Activated CD8-positive, alpha-beta T cell treated with anti-CD3 and anti-CD28 coated beads for 36 hours (primary cell): Measurements from ENCODE around the gene ROPN1. TPM values are rescaled to one million over a fixed set of nuclear protein-coding genes. Genes with fewer than 3 reads are reported as not detected.

Experiments
- ATAC-seq: fragments of 200-7000 bp; cut with Tn5 transposase; one replicate; pipeline ENCODE4 v1.10.0; 2021; ENCODE audit warnings: mild to moderate bottlenecking, moderate library complexity
- CTCF ChIA-PET: fragments of 350-600 bp; sonication (Branson Sonifier 250); formaldehyde crosslinking; loops from one replicate; lab custom pipeline; 2021; ENCODE audit warnings: antibody characterized with exemption; lab: Charles Lee
- POLR2A ChIA-PET: fragments of 350-600 bp; sonication (Branson Sonifier 250); formaldehyde crosslinking; loops from one replicate; lab custom pipeline; 2021; ENCODE audit warnings: antibody characterized with exemption; lab: Charles Lee
- DNase-seq: peaks from one replicate; pipeline ENCODE4 v3.0.0-alpha.2; 2020
- H3K27ac Mint-ChIP-seq: one replicate; pipeline ENCODE4 v1.8.0; 2021; ENCODE audit warnings: mild to moderate bottlenecking, mixed read lengths
- H3K27me3 Mint-ChIP-seq: one replicate; pipeline ENCODE4 v1.8.0; 2021; ENCODE audit warnings: mixed read lengths
- H3K36me3 Mint-ChIP-seq: one replicate; pipeline ENCODE4 v1.8.0; 2021; ENCODE audit warnings: low read depth, mixed read lengths
- H3K4me1 Mint-ChIP-seq: one replicate; pipeline ENCODE4 v1.8.0; 2021; ENCODE audit warnings: low read depth, mixed read lengths
- H3K4me3 Mint-ChIP-seq: one replicate; pipeline ENCODE4 v1.8.0; 2021; ENCODE audit warnings: mild to moderate bottlenecking, moderate library complexity, mixed read lengths
- H3K9me3 Mint-ChIP-seq: one replicate; pipeline ENCODE4 v1.8.0; 2021; ENCODE audit warnings: mixed read lengths
- CTCF ChIP-seq: fragments of 200-600 bp; IDR thresholded peaks from one replicate; pipeline ENCODE4 v1.8.0; 2022; ENCODE audit warnings: antibody characterized with exemption, mild to moderate bottlenecking
- intact Hi-C: fragments of 100-400 bp; cut with micrococcal nuclease; formaldehyde crosslinking; loops from one replicate; pipeline ENCODE4 v1.10.0; 2022
- total RNA-seq, 2 experiments: library from RNA; stranded (reverse); gene quantifications; one replicate each; pipeline ENCODE4 v1.2.3, GENCODE V29; 2021

The ROPN1 gene
- total RNA-seq, 2 experiments from 2014 or later = not detected

- H3K27ac Mint-ChIP-seq = no peak overlapping the region
These were observed 42.3 kb downstream of the ROPN1 start for GRCh38 chr3:123949641-123950040.

GRCh38 chr3:123948449-123948848 is 43.5 kb downstream of the ROPN1 start:
- Mint-ChIP-seq H3K27ac (no peak overlapping the region), H3K9me3 (no peaks in the 10 kb centered on the region), H3K4me1 (no peaks in the 10 kb centered on the region), H3K27me3 (no peaks in the 10 kb centered on the region), H3K36me3 (peaks cover 37% of the 10 kb centered on the region), H3K4me3 (no peak overlapping the region)
- DNase-seq (no peak), ATAC-seq (no peak)
- TF ChIP-seq CTCF = no peak
- CTCF ChIA-PET = no interaction called here
- POLR2A ChIA-PET = no interaction called here
- intact Hi-C loops = no loop called here

More at GRCh38 chr3:123949641-123950040, 42.3 kb downstream of the ROPN1 start:
- CTCF ChIA-PET = interaction anchor here (0.9 kb wide), 1 partner anchor 9 kb away, joined by 4 read pairs; no protein-coding TSS in a partner anchor
- Mint-ChIP-seq H3K27me3 (no peaks in the 10 kb centered on the region), H3K36me3 (peaks cover 31% of the 10 kb centered on the region), H3K4me1 (no peaks in the 10 kb centered on the region), H3K4me3 (no peak overlapping the region), H3K9me3 (no peaks in the 10 kb centered on the region)
- intact Hi-C loops = no loop called here
- no peak for ATAC-seq
- TF ChIP-seq CTCF = no peak
- POLR2A ChIA-PET = no interaction called here
- DNase-seq = no peak

GRCh38 chr3:123947482-123947881 is 44.4 kb downstream of the ROPN1 start:
- no peak for ATAC-seq
- Mint-ChIP-seq H3K4me3 (no peak overlapping the region), H3K27me3 (no peaks in the 10 kb centered on the region), H3K27ac (no peak overlapping the region), H3K9me3 (no peaks in the 10 kb centered on the region), H3K4me1 (no peaks in the 10 kb centered on the region), H3K36me3 (peaks cover 31% of the 10 kb centered on the region)
- ChIA-PET POLR2A (no interaction called here), CTCF (no interaction called here)
- intact Hi-C loops = no loop called here
- TF ChIP-seq CTCF = no peak
- DNase-seq = no peak

GRCh38 chr3:123941542-123941941 is 50.4 kb downstream of the ROPN1 start:
- H3K27ac Mint-ChIP-seq = no peak overlapping the region
- no peaks in the 10 kb centered on the region for H3K9me3 Mint-ChIP-seq
- H3K36me3 Mint-ChIP-seq = peaks cover 33% of the 10 kb centered on the region
- H3K4me1 Mint-ChIP-seq = no peaks in the 10 kb centered on the region
- TF ChIP-seq CTCF = no peak
- H3K4me3 Mint-ChIP-seq = no peak overlapping the region
- ChIA-PET POLR2A (no interaction called here), CTCF (interaction anchor here (0.7 to 1.1 kb wide), 2 partner anchors 8 to 123 kb away, joined by 3 to 4 read pairs; no protein-coding TSS in a partner anchor)
- no peaks in the 10 kb centered on the region for H3K27me3 Mint-ChIP-seq
- intact Hi-C loops = no loop called here
- ATAC-seq (no peak), DNase-seq (no peak)

- CTCF ChIA-PET = interaction anchor here (0.7 to 1.1 kb wide), 2 partner anchors 8 to 123 kb away, joined by 3 to 4 read pairs; no protein-coding TSS in a partner anchor
- no peaks in the 10 kb centered on the region for H3K9me3 Mint-ChIP-seq
- peaks cover 31% of the 10 kb centered on the region for H3K36me3 Mint-ChIP-seq
- no peak for TF ChIP-seq CTCF
- no peak overlapping the region for H3K27ac Mint-ChIP-seq
- no peak overlapping the region for H3K4me3 Mint-ChIP-seq
- intact Hi-C loops = no loop called here
- ATAC-seq (no peak), DNase-seq (no peak)
- H3K27me3 Mint-ChIP-seq = no peaks in the 10 kb centered on the region
- POLR2A ChIA-PET = no interaction called here
- H3K4me1 Mint-ChIP-seq = no peaks in the 10 kb centered on the region
These were observed 50.8 kb downstream of the ROPN1 start for GRCh38 chr3:123941121-123941520.
